ENCODE data around the gene PLEKHN1. TPM values are rescaled to one million over a fixed set of nuclear protein-coding genes. Genes with fewer than 3 reads are reported as not detected.

PLEKHN1 gene
- total RNA-seq, 1 donor from 2014 or later, result 6.4 TPM

GRCh38 chr1:937521-937920, 28.8 kb upstream of the PLEKHN1 start:
- H3K4me3 Mint-ChIP-seq, result peak overlapping the region; percentile 39
- peaks cover 13% of the 10 kb centered on the region for H3K4me1 Mint-ChIP-seq (ENCODE audit: unreplicated experiment)
- no peak overlapping the region for H3K27ac Mint-ChIP-seq
- TF ChIP-seq CTCF (conservative IDR thresholded peaks at IDR 0.05), result no peak
- DNase-seq (ENCODE audit: extremely low spot score, unreplicated experiment), result no peak
- no peaks in the 10 kb centered on the region for H3K9me3 Mint-ChIP-seq
- H3K36me3 Mint-ChIP-seq, result no peaks in the 10 kb centered on the region
- peaks cover 28% of the 10 kb centered on the region for H3K27me3 Mint-ChIP-seq

GRCh38 chr1:938088-938683, 28.1 kb upstream of the PLEKHN1 start:
- Mint-ChIP-seq H3K36me3 (no peaks in the 10 kb centered on the region), H3K4me1 (ENCODE audit: unreplicated experiment) (peaks cover 13% of the 10 kb centered on the region), H3K27me3 (peaks cover 25% of the 10 kb centered on the region), H3K9me3 (no peaks in the 10 kb centered on the region), H3K4me3 (peak overlapping the region; percentile 39), H3K27ac (no peak overlapping the region)
- no peak for DNase-seq (ENCODE audit: extremely low spot score, unreplicated experiment)
- TF ChIP-seq CTCF (conservative IDR thresholded peaks at IDR 0.05), result peak; percentile 39

- Mint-ChIP-seq H3K27ac (no peak overlapping the region), H3K27me3 (peaks cover 25% of the 10 kb centered on the region), H3K4me1 (ENCODE audit: unreplicated experiment) (peaks cover 14% of the 10 kb centered on the region), H3K9me3 (no peaks in the 10 kb centered on the region), H3K36me3 (no peaks in the 10 kb centered on the region), H3K4me3 (peak overlapping the region; percentile 11)
- no peak for TF ChIP-seq CTCF (conservative IDR thresholded peaks at IDR 0.05)
- no peak for DNase-seq (ENCODE audit: extremely low spot score, unreplicated experiment)
Measured at GRCh38 chr1:938711-939489, 27.4 kb upstream of the PLEKHN1 start.

GRCh38 chr1:939511-940106, 26.7 kb upstream of the PLEKHN1 start:
- DNase-seq (ENCODE audit: extremely low spot score, unreplicated experiment), result no peak
- TF ChIP-seq CTCF (conservative IDR thresholded peaks at IDR 0.05), result no peak
- H3K9me3 Mint-ChIP-seq, result no peaks in the 10 kb centered on the region
- peaks cover 21% of the 10 kb centered on the region for H3K4me1 Mint-ChIP-seq (ENCODE audit: unreplicated experiment)
- H3K27me3 Mint-ChIP-seq, result peaks cover 25% of the 10 kb centered on the region
- H3K36me3 Mint-ChIP-seq, result no peaks in the 10 kb centered on the region
- peak overlapping the region; percentile 11 for H3K4me3 Mint-ChIP-seq
- no peak overlapping the region for H3K27ac Mint-ChIP-seq

- no peak overlapping the region for H3K27ac Mint-ChIP-seq
- no peak for DNase-seq (ENCODE audit: extremely low spot score, unreplicated experiment)
- no peaks in the 10 kb centered on the region for H3K36me3 Mint-ChIP-seq
- peaks cover 21% of the 10 kb centered on the region for H3K27me3 Mint-ChIP-seq
- H3K9me3 Mint-ChIP-seq, result no peaks in the 10 kb centered on the region
- H3K4me1 Mint-ChIP-seq (ENCODE audit: unreplicated experiment), result peaks cover 21% of the 10 kb centered on the region
- peak; percentile 17 for TF ChIP-seq CTCF (conservative IDR thresholded peaks at IDR 0.05)
- peak overlapping the region; percentile 45 for H3K4me3 Mint-ChIP-seq
Measured at GRCh38 chr1:940107-941014, 25.9 kb upstream of the PLEKHN1 start.
